MM.1S (cell line): ENCODE results near the gene RGS16.

Source experiments
- DNase-seq: peaks from one replicate; pipeline ENCODE4 v3.0.0-alpha.2; 2015
- H2AFZ ChIP-seq: fragments of 300-600 bp; sonication (generic); 2 replicates; pipeline ENCODE4 v1.6.0; 2016; ENCODE audit warnings: antibody characterized with exemption, low read length
- H3F3A ChIP-seq: fragments of 300-600 bp; sonication (generic); 2 replicates; pipeline ENCODE4 v1.6.1; 2016; ENCODE audit warnings: mild to moderate bottlenecking, antibody characterized with exemption, low read length, moderate library complexity, mixed read lengths; ENCODE audit not compliant: insufficient read depth
- H3K27ac ChIP-seq: fragments of 300-600 bp; sonication (generic); 2 replicates; pipeline ENCODE4 v1.5.1; 2016; ENCODE audit warnings: mild to moderate bottlenecking, low read length
- H3K27me3 ChIP-seq: fragments of 300-600 bp; sonication (generic); replicated peaks from 2 replicates; pipeline ENCODE4 v1.6.0; 2016; ENCODE audit warnings: low read length; ENCODE audit not compliant: insufficient read depth
- H3K36me3 ChIP-seq: fragments of 300-600 bp; sonication (generic); replicated peaks from 2 replicates; pipeline ENCODE4 v1.6.1; 2016; ENCODE audit warnings: mild to moderate bottlenecking, low read length, mixed read lengths; ENCODE audit not compliant: insufficient read depth
- H3K4me1 ChIP-seq: fragments of 300-600 bp; sonication (generic); 2 replicates; pipeline ENCODE4 v1.6.1; 2016; ENCODE audit warnings: low read length, mixed read lengths
- H3K4me2 ChIP-seq: fragments of 300-600 bp; sonication (generic); 2 replicates; pipeline ENCODE4 v1.6.0; 2016; ENCODE audit warnings: low read depth, low read length
- H3K4me3 ChIP-seq: fragments of 300-600 bp; sonication (generic); 2 replicates; pipeline ENCODE4 v1.5.1; 2016; ENCODE audit warnings: low read length, mixed read lengths
- H3K79me2 ChIP-seq: fragments of 300-600 bp; sonication (generic); 2 replicates; pipeline ENCODE4 v1.6.1; 2016; ENCODE audit warnings: mixed run types, low read length, mixed read lengths
- H3K9ac ChIP-seq: fragments of 300-600 bp; sonication (generic); 2 replicates; pipeline ENCODE4 v1.6.1; 2016; ENCODE audit warnings: low read length, mixed read lengths
- H3K9me2 ChIP-seq: fragments of 300-600 bp; sonication (generic); replicated peaks from 2 replicates; pipeline ENCODE4 v1.6.1; 2016; ENCODE audit warnings: mild to moderate bottlenecking, low read length, mixed read lengths; ENCODE audit not compliant: insufficient read depth
- H3K9me3 ChIP-seq: fragments of 300-600 bp; sonication (generic); replicated peaks from 2 replicates; pipeline ENCODE4 v1.6.1; 2016; ENCODE audit warnings: mild to moderate bottlenecking, low read length, mixed read lengths; ENCODE audit not compliant: insufficient read depth
- H4K20me1 ChIP-seq: fragments of 300-600 bp; sonication (generic); 2 replicates; pipeline ENCODE4 v1.6.1; 2016; ENCODE audit warnings: mild to moderate bottlenecking, low read length, moderate library complexity, mixed read lengths; ENCODE audit not compliant: insufficient read depth
- CTCF ChIP-seq: fragments of 300-600 bp; sonication (generic); IDR thresholded peaks from 2 replicates; pipeline ENCODE4 v1.5.1; 2016; ENCODE audit warnings: antibody characterized with exemption, low read length, mixed read lengths
- EZH2 ChIP-seq: fragments of 300-600 bp; sonication (generic); optimal IDR thresholded peaks from 2 replicates; pipeline ENCODE3; 2017; ENCODE audit warnings: low read depth, mild to moderate bottlenecking, antibody characterized with exemption, low read length, mixed read lengths
- EZH2phosphoT487 ChIP-seq: fragments of 300-600 bp; sonication (generic); IDR thresholded peaks from 2 replicates; pipeline ENCODE4 v1.6.1; 2018; ENCODE audit warnings: antibody characterized with exemption, low read length

Gene RGS16

GRCh38 chr1:182563095-182563494 is 41.1 kb downstream of the RGS16 start:
- Histone ChIP-seq H3K9me2 (no peaks in the 10 kb centered on the region), H3K9ac (no peak overlapping the region), H3K36me3 (no peaks in the 10 kb centered on the region), H3K4me3 (no peak overlapping the region), H3K9me3 (no peaks in the 10 kb centered on the region), H3K79me2 (no peaks in the 10 kb centered on the region), H3K27me3 (no peaks in the 10 kb centered on the region), H4K20me1 (no peaks in the 10 kb centered on the region), H3K27ac (no peak overlapping the region), H2AFZ (no peak overlapping the region), H3F3A (no peaks in the 10 kb centered on the region), H3K4me2 (no peak overlapping the region), H3K4me1 (no peaks in the 10 kb centered on the region)
- TF ChIP-seq EZH2phosphoT487, result no peak
- DNase-seq, result no peak

- DNase-seq, result no peak
Measured at GRCh38 chr1:182561456-182561855, 42.7 kb downstream of the RGS16 start.

GRCh38 chr1:182560392-182560984 is 43.7 kb downstream of the RGS16 start:
- Histone ChIP-seq H2AFZ (no peak overlapping the region), H4K20me1 (no peaks in the 10 kb centered on the region), H3K9me3 (no peaks in the 10 kb centered on the region), H3K27me3 (no peaks in the 10 kb centered on the region), H3K36me3 (no peaks in the 10 kb centered on the region), H3K9ac (no peak overlapping the region), H3K27ac (no peak overlapping the region), H3K79me2 (no peaks in the 10 kb centered on the region), H3K4me2 (no peak overlapping the region), H3K4me3 (no peak overlapping the region), H3F3A (no peaks in the 10 kb centered on the region), H3K9me2 (no peaks in the 10 kb centered on the region), H3K4me1 (no peaks in the 10 kb centered on the region)
- DNase-seq, result no peak
- no peak for TF ChIP-seq EZH2phosphoT487
- no peak for TF ChIP-seq CTCF
- TF ChIP-seq EZH2, result no peak

More at GRCh38 chr1:182561456-182561855, 42.7 kb downstream of the RGS16 start:
- H3K4me3 ChIP-seq, result no peak overlapping the region
- no peak overlapping the region for H3K9ac ChIP-seq
- no peak overlapping the region for H3K4me2 ChIP-seq
- H3K27ac ChIP-seq, result no peak overlapping the region
- H3K27me3 ChIP-seq, result no peaks in the 10 kb centered on the region
- no peaks in the 10 kb centered on the region for H3K4me1 ChIP-seq
- no peaks in the 10 kb centered on the region for H3F3A ChIP-seq
- no peaks in the 10 kb centered on the region for H3K9me2 ChIP-seq
- no peaks in the 10 kb centered on the region for H4K20me1 ChIP-seq
- TF ChIP-seq EZH2, result no peak
- no peak for TF ChIP-seq CTCF
- TF ChIP-seq EZH2phosphoT487, result no peak
- H3K36me3 ChIP-seq, result no peaks in the 10 kb centered on the region
- no peak overlapping the region for H2AFZ ChIP-seq
- H3K79me2 ChIP-seq, result no peaks in the 10 kb centered on the region
- H3K9me3 ChIP-seq, result no peaks in the 10 kb centered on the region

- Histone ChIP-seq H3K36me3 (no peaks in the 10 kb centered on the region), H3K9me3 (no peaks in the 10 kb centered on the region), H3K9me2 (no peaks in the 10 kb centered on the region), H2AFZ (no peak overlapping the region), H3K4me3 (no peak overlapping the region), H3K9ac (no peak overlapping the region), H4K20me1 (no peaks in the 10 kb centered on the region), H3K4me1 (no peaks in the 10 kb centered on the region), H3K79me2 (no peaks in the 10 kb centered on the region), H3K27me3 (no peaks in the 10 kb centered on the region), H3K4me2 (no peak overlapping the region), H3K27ac (no peak overlapping the region), H3F3A (no peaks in the 10 kb centered on the region)
- no peak for TF ChIP-seq CTCF
- no peak for TF ChIP-seq EZH2
- TF ChIP-seq EZH2phosphoT487, result no peak
- no peak for DNase-seq
Measured at GRCh38 chr1:182556279-182556678, 47.9 kb downstream of the RGS16 start.
